ENCODE results near the gene PRMT2.
"Not testable (repeated sequence)": the region's sequence is repeated elsewhere in the genome, so short reads cannot be mapped to it uniquely, and the experiment has no call there.

GRCh38 chr21:46699104-46699503, 63.6 kb downstream of the PRMT2 start:
- TF ChIP-seq CTCF (conservative IDR thresholded peaks at IDR 0.05; ENCODE audit: low read depth, low read length); EZH2 (IDR thresholded peaks at IDR 0.05; ENCODE audit: borderline replicate concordance, low read depth, low read length, poor library complexity, severe bottlenecking): not testable (repeated sequence)
